HuH-7.5 (cell line): ENCODE data around the gene NBPF14.
"Not testable (repeated sequence)": the region's sequence is repeated elsewhere in the genome, so short reads cannot be mapped to it uniquely, and the experiment has no call there.

Source experiments
- DNase-seq: peaks from one replicate; pipeline ENCODE4 v3.0.0; 2011; ENCODE audit warnings: low spot score

The NBPF14 gene, protein sequence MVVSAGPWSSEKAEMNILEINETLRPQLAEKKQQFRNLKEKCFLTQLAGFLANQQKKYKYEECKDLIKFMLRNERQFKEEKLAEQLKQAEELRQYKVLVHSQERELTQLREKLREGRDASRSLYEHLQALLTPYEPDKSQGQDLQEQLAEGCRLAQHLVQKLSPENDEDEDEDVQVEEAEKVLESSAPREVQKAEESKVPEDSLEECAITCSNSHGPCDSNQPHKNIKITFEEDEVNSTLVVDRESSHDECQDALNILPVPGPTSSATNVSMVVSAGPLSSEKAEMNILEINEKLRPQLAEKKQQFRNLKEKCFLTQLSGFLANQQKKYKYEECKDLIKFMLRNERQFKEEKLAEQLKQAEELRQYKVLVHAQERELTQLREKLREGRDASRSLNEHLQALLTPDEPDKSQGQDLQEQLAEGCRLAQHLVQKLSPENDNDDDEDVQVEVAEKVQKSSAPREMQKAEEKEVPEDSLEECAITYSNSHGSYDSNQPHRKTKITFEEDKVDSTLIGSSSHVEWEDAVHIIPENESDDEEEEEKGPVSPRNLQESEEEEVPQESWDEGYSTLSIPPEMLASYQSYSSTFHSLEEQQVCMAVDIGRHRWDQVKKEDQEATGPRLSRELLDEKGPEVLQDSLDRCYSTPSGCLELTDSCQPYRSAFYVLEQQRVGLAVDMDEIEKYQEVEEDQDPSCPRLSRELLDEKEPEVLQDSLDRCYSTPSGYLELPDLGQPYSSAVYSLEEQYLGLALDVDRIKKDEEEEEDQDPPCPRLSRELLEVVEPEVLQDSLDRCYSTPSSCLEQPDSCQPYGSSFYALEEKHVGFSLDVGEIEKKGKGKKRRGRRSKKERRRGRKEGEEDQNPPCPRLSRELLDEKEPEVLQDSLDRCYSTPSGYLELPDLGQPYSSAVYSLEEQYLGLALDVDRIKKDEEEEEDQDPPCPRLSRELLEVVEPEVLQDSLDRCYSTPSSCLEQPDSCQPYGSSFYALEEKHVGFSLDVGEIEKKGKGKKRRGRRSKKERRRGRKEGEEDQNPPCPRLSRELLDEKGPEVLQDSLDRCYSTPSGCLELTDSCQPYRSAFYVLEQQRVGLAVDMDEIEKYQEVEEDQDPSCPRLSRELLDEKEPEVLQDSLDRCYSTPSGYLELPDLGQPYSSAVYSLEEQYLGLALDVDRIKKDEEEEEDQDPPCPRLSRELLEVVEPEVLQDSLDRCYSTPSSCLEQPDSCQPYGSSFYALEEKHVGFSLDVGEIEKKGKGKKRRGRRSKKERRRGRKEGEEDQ (N-terminal part only)

DNA sequence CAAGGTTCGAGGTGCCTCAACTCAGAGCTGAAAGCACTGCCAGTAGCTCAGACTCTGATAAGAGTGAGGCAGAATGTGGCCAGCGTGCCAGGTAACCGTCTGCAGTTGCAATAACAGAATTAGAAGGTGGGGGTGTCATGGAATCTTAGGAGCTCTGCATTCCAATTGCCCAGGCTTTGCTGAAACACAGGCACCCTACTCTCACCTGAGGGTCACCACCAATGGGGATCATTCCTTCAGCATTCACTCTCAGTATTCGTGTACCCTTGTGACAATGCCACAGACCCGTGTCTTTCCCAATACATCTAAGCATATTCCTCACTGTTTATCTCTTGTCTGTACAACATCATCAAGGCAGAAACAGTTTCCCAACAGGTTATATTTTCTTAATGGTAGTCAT lies at the start of gene NBPF14:
NBPF14 (minus strand) TSS at position 101 of the 400 bp plus-strand sequence. CDS start 294 bp downstream, outside the sequence.
- not testable (repeated sequence) for DNase-seq

DNA sequence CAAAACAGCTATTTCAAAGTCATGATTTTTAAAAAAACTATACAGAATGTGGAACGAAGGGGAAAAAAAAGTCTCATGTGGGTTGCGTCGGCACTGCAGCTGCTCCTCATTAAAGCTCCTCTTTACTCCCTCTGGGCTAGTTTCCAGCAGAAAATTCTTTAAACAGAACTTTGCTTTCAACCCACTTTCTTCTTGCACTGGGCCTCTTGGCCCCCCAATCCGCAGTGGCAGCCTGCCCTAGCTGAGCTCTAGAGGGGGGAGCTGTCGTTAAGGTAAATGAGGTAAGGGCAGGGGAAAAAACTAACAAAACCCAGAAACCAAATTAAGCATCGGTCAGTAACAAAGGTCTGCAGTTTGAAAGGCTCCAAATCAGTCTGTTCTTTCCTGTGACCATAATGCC lies 29.6 kb upstream of the NBPF14 start:
- DNase-seq = not testable (repeated sequence)

DNA sequence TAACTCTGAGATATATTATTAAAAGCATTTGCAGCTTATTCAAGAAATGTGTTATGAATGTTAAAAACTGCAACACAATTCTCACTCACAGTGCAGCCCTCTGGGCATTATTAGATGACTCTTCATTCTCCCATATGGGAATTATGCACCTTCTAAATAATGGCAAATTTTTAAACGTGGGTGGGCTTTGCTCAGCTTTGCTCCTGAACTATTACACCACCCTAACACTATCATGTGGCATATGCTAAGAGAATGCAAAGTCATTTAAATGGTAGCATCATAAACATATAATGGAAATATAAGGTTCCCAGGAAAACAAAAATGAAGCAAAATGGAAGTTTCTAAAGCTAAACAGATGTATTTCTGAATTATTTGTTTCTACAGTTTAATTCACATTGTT lies 22.4 kb upstream of the NBPF14 start:
- not testable (repeated sequence) for DNase-seq

DNA sequence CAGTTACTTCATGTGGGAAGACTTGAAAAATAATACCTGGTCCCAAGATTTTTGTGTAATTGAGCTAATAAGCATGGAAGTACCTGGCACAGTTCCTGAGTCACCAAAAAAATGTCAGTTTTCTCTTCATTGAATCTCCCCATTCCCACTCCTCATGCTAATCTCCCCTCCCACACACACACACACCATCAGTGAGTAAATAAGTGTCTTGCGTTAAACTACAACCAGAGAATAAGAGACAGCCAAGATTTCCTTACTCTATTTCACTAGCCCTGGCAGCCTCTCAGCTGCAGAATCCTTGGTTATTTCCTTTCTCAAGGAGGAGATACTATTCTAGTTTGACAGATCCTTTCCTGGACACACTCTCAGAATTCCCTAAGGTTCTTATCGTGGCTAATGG lies 9.5 kb upstream of the NBPF14 start:
- DNase-seq = not testable (repeated sequence)

DNA sequence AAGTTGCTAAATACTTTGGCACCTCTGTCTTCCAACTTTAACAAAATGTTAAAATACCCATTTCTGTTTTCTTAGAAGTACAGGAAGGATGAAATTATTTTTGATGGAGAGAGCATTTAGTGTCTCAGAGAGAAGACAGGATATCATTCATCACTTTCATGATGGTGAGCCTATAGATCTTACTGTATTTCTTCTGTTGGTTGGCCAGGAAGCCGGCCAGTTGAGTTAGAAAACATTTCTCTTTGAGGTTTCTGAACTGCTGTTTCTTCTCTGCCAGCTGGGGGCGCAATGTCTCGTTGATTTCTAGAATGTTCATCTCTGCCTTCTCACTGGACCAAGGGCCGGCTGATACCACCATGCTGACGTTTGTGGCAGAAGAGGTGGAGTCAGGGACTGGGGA lies 451 bp downstream of the NBPF14 start:
- not testable (repeated sequence) for DNase-seq

DNA sequence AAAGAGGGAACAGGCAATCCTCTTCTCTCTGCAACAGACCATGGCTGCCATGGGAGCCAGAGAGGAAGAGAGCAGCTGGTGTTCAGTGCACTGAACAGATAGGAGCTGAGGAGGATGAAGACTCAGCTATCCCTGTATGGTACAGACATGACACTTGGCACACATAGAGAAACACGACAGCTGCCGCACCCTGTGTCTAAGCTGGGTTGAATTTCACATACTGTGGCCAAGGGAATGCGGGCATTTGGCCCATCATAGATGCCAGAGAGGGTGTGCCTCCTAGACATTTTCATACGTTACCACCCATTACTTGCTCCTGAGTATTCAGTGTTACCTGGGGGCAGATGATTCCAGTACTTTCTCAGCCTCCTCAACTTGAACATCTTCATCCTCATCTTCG lies 4.7 kb downstream of the NBPF14 start:
- DNase-seq = not testable (repeated sequence)

DNA sequence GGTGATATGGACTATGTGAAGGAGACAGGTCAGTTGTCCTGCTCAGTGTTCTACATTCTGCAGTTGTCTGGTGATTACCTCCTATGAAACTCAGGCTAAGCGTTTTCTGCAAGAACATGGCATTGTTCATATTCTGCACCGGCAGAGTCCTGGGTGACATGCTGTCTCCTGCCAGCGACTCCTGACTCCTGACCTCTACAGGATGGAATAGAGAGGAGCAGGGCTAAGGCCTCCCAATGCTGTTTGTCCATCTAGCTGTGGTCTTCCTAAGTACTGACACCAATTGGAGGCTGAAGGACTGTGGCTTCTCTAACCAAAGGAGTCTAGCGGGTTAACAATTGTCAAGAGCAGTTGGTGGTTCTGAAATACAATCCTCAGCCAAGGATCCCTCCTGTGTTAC lies 63.7 kb downstream of the NBPF14 start:
- DNase-seq = not testable (repeated sequence)

DNA sequence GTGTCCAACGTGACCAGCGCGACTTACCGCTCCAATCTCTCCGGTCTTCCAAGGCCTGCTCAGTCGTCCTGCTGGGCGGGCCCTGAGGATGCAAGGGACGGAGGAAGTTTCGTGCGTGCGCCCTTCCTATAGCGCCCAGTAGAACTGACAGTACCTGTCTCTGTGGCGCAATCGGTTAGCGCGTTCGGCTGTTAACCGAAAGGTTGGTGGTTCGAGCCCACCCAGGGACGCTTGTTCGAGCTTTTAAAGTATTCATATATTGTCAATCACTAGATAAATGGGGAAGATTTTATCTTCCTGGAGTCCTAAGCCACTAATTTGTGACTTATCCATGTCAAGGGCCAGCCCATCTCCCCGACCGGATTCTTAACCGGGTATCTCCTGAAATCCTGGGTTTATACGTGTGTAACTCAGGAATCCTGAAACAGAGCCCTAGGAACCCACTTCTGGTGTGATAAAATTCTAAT lies 66.7 kb downstream of the NBPF14 start:
- DNase-seq = not testable (repeated sequence)

DNA sequence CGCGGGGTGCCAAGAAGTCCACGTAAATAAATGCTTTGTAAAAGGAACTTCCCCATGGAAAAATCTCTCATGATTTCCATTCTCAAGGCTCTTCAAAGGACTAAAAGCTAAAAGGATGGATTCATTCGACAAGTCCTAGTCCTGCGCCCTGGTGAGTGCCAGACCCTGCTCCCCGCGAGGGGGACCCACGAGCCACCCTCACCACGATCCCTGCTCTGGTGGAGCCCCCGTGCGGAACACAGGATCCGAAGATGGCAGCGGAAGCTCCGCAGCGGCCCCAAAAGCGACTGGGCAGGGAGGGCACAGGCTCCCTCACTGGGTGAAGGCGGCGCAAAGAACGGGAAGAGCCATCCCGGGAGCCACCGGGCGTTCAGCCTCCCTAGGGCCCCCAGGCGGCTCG lies 67.2 kb downstream of the NBPF14 start:
- not testable (repeated sequence) for DNase-seq

DNA sequence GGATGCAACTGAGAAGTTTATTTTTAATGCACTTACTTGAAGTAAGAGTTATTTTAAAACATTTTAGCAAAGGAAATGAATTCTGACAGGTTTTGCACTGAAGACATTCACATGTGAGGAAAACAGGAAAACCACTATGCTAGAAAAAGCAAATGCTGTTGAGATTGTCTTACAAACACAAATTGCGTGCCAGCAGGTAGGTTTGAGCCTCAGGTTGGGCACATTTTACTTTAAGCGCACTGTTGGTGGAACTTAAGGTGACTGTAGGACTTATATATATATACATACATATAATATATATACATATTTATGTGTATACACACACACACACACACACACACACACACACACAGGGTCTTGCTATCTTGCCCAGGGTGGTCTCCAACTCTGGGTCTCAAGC lies 69.2 kb downstream of the NBPF14 start:
- DNase-seq = not testable (repeated sequence)

DNA sequence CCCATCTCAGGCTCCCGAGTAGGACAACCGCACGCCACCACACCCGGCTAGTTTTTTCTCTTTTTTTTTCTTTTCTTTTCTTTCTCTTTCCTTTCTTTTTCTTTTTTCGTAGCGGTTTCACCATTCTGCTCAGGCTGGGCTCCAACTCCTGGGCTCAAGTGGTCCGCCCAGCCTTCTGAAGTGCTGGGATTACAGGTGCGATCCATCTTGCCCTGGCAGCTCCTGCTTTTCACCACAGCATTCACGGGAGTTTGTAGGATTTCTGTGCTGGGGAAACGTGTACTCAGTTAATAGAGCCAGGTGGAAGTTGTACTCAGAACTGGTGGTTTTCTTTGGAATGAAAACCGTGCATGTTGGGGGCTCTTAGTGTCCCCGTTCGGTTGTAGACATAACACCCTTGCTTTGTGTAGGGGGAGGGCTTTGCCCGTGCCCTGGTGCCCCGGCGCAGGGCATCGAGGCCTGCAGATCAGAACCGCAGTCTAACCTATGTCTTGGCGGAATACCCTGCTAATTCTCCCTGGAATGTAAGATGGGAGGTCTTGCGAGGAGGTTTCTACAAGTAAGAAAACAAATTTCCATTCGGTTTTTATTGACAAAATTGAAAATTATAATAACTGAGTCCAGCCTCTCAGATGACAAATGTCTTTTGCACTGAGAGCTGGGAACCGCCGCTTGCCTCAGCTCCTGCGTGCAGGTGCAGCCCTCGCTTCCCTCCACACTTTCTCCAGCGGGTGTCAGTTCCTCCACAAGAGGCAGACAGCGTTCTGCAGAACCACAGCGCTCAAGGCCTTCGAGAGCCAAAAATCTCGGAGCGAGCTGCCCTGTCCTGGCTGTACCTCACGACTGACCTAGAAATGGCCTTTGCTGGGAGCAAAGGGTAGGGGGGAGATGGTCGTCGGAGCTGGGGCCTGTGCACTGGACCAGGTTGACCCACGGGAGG lies 72.3 kb downstream of the NBPF14 start:
- DNase-seq = not testable (repeated sequence)

DNA sequence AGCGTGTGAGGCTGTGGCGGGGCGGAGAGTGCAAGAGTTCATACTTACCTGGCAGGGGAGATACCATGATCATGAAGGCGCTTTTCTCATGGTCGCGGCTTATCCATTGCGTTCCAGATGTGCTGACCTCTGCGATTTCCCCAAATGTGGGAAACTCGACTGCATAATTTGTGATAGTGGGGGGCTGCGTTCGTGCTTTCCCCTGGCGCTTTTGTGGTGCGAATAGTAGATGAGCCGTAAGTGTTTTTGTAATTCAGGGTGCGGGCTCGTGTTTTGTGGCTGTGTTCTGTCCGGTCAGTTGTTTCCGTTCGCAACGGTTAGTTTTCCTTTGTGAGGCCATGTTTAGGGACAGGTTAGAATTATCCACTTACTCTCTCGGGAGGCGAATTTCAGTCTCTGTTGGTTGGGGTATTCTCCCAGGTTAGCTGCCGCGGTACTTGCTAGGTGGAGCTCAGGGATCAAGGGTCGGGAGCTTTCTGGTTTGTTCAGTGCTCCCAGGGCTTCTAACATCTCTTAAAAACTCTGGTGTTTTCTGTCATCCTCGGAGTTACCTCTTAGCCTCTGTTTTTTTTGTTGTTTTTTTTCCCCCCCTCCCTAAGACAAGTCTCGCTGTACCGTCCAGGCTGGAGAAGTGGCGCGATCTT lies 73.1 kb downstream of the NBPF14 start:
- not testable (repeated sequence) for DNase-seq

DNA sequence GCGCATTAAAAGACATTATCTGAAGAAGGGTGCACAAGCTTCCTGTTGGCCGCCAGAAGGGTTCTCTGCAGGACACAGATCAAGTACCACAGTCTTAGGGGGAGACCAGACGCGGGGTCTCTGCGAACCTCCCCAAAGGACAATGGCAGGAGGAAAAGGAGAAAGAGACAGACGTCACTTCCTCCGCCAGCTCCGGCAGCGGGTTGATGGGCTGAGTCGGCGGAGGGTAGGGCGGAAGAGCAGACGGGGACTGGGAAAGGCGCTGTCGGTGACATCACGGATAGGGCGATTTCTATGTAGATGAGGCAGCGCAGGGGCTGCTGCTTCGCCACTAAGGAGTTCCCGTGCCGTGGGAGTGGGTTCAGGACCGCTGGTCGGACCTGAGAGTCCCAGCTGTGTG lies 73.7 kb downstream of the NBPF14 start:
- DNase-seq = not testable (repeated sequence)

DNA sequence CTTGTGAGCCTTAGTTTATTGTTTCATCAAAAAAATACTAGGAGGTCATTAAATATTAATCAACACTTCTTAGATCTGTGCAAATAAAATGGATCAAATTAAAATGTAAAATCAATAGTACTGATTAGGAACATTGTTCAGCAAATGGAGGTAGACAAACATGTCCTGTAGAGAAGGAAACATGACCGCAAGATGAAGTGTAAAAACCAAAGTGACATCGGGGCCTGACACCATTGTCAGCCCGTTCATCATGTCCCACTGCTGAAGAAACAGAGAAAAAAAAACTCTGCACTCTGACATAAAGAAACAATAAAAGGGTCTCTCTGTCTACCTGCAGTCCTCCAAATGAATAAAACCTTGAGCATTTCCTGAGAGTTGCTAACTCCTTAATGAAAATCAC lies 81.5 kb downstream of the NBPF14 start:
- not testable (repeated sequence) for DNase-seq

DNA sequence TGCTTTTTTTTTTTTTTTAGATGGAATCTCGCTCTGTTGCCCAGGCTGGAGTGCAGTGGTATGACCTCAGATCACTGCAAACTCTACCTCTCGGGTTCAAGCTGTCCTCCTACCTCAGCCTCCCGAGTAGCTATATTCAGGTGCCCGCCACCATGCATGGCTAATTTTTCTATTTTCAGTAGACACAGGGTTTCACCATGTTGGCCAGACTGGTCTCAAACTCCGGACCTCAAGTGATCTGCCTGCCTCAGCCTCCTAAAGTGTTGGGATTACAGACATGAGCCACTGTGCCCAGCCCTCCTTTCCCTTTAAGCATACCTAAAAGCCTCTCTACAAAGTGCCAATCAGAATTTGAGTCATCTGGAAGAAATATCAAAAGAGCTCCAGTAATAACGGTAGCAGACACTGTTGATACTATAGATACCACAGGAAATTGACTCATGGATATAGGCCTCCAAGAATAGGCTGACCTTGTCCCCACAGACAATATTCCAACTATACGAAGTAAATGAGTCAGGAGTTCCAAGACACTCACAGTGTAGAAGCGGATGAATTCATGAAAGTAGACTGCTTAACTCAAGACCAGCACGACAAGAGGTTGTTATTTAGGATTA lies 83.1 kb downstream of the NBPF14 start:
- DNase-seq = not testable (repeated sequence)

DNA sequence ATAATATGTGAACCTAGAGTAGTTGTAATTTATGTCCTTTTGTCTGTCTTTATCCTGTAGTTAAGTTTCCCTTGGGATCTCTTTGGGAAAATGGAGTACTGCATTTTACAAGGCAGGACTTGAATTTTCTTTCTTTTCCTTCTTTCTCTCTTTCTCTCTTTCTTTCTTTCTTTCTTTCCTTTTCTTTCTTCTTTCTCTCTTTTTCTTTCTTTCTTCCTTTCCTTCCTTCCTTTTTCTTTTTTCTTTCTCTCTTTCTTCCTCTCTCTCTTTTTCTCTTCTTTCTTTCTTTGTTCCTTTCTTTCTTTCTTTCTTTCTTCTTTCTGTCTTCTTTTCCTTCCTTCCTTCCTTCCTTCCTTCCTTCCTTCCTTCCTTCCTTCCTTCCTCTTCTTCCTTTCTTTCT lies 101.9 kb downstream of the NBPF14 start:
- DNase-seq = not testable (repeated sequence)

DNA sequence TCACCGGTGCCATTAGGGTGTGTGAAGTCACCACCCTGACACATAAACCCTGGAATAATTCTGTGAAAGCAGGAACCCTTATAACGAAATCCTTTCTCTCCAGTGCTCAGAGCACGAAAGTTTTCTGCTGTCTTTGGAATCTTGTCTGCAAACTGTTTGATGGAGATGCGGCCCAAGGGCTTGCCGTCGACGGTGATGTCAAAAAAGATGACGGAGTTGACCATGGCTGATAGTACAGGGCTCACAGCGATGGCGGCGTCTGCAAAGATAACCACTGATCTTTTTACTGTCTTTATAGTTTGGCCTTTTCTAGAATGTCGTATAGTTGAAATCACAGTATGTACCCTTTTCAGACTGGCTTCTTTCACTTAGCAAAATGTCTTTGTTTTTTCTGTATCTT lies 112.8 kb downstream of the NBPF14 start, which contains the start of gene PPIAL4G:
PPIAL4G (minus strand) TSS at position 274 of the 400 bp plus-strand sequence; CDS start at position 224, 50 bp downstream.
- not testable (repeated sequence) for DNase-seq
